Activated T-cell treated with anti-CD3 and anti-CD28 coated beads for 4 hours (primary cell): Measurements from ENCODE around the gene TBR1.

Source experiments
- DNase-seq: peaks from one replicate; pipeline ENCODE4 v3.0.0-alpha.2; 2020

TBR1 gene

DNA sequence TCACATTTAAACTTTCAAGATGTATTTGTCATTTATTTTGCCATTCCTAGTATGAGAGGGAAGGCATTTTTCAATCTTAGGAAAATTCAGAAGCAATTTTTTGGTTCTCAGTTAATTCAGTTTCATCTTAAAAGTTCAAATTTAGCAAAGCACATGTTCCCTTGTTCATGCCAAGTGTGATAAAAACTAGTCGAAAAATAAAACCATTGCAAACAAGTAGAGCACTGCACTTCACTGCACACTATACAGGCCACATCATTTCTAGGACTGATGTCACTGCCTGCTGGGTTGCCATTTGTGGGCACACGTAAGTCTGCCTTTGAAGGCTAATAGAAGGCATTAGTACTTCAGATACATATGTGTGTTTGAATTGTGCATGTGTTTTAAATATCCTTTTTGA is 14.3 kb downstream of the TBR1 start:
- no peak for DNase-seq

DNA sequence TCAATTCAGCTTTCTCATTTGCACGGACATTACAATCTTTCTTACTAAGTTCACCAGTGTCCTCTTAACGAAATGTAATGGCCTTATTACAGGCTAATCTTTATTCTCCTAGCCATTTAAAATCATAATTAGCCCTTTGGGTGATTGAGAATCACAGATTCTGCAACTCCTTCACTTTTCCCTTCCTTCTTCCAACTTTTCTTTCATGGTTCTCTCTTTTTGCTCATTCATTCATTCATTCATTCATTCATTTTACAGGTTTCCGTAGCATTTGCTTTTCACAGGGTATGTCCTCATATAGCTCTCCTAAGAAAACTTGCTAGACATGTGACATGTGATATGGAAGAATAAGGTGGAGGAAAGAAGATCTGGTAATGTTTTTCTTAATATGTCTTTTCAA is 16.0 kb downstream of the TBR1 start:
- DNase-seq: no peak

DNA sequence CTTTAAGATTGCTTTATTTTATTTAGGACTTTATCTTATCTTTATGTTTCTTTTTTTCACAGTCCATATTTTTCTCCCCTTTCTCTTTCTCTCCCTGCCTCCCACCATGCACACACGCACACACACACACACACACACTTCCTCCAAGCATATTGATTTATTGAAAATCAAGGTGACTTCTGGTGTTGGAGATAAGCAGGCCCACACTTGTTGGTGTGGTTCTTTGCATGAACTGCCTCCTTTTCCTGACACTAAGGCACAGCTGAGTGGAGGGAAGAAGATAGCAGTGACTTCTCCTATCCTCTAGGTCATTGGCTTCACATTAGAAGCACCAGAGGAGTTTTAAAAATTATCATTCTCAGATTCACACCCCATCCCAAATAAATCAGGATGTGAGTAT is 18.0 kb downstream of the TBR1 start:
- DNase-seq: no peak

DNA sequence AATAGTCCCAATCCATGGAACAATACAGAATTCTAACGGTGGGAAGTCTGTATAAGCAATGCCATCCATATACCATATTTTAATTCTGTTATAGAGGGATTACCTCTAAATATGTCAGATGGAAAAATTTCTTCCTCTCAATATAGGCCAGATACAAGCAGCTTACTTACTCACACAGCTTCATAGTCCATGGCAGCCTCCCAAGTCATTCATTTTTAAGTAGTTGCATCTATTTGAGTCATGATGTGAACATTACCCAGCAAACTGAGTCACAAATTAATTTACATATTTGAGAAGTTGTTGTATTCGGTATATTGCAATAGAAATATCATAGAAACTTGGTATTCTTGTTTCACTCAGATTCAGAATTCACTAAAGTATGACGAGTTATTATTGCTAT is 20.3 kb downstream of the TBR1 start:
- no peak for DNase-seq

DNA sequence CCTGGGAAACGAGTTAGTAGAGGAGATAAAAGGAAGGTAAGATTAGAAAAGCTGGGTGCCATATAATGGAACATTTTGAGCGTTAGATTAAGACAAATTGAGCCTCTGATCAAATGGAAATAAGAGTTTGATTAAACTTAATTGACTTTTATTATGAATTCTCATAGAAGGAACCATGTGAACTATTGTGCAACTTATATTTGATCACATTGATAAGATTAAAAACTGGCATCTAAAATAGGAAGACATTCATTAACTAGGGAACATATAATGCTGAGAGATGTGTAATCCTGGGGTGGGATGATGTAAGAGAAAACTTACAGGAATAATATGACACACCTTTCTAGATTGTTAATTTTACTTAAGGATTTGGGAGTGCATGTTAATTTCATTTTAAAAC is 22.5 kb downstream of the TBR1 start:
- no peak for DNase-seq

DNA sequence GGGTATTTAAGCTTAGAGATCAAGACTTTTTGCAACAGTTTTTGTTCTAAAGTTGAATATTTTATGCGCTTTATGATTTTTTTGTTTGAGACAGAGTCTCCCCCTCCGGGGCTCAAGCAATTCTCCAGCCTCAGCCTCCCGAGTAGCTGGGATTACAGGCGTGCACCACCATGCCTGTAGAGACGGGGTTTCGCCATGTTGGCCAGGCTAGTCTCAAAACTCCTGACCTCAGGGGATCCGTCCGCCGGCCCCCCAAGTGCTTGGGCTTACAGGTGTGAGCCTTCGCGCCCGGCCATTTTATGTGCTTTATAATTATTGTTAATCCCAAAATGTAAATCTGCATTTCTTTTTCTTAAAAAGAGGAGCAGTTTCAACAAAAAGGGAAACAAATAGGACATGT is 29.0 kb downstream of the TBR1 start:
- no peak for DNase-seq

DNA sequence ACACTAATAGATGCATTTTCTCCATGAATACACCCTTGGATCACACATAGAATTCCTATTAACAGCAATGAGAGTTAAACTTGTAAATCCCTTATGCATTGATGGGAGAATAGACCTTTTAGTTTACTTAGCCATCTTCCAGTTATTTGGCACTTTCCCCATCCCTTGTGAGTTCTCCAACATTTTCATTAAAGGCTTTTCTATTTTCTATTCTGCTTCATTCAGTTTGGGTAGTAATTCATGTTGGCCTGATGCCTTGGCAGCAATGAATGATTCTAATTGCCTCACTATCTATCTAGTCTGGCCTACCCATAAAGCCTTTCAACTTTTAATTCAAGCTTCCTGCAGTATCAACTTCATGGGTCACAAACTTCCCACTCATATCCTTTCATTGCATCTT is 32.3 kb downstream of the TBR1 start:
- no peak for DNase-seq

DNA sequence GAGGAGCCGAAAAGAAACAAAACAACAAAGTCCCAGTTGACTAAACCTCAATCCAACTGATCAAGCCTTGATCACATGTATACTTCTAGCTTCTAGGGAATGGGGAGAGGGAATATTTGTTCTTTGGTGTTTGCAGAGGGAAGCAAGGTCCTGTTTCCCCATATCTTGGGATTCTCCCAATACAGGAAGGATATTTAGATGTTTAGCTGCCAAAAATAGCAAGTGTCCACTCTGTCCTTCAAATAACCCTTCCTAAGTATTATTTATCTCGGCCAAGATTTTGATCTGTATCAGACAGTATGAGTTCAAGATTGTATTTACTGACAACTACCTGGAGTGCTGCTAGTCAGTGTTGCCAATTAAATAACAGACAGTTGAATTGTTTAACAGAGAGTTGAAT is 55.5 kb downstream of the TBR1 start:
- no peak for DNase-seq

DNA sequence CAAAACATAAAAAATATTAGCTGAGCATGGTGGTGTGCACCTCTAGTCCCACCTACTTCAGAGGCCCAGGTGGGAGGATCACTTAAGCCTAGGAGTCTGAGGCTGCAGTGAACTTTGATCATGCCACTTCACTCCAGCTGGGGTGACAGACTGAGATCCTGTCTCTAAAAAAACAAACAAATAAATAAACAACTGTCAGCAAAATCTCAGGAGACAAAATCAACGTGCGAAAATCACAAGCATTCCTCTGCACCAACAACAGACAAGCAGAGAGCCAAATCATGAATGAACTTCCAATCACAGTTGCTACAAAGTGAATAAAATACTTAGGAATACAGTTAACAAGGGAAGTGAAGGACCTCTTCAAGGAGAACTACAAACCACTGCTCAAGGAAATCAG is 58.8 kb downstream of the TBR1 start:
- DNase-seq: no peak
